Measurements from ENCODE around the gene FARP1.

DNA sequence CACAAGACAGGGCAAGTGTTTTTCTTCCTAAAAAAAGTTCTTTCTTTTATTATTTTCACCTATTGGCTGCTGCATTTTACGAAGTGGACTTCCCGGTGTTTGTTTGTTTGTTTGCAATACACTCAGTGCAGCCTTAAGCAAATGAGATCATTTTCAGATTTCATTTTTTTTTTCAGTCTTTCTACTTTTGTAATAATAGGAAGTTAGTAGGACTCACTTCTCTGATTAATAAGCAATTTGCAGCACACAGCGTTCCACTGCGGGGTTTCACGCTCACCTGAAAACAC, 305.7 kb downstream of the FARP1 start:
- TF ChIP-seq, protein P1, sequence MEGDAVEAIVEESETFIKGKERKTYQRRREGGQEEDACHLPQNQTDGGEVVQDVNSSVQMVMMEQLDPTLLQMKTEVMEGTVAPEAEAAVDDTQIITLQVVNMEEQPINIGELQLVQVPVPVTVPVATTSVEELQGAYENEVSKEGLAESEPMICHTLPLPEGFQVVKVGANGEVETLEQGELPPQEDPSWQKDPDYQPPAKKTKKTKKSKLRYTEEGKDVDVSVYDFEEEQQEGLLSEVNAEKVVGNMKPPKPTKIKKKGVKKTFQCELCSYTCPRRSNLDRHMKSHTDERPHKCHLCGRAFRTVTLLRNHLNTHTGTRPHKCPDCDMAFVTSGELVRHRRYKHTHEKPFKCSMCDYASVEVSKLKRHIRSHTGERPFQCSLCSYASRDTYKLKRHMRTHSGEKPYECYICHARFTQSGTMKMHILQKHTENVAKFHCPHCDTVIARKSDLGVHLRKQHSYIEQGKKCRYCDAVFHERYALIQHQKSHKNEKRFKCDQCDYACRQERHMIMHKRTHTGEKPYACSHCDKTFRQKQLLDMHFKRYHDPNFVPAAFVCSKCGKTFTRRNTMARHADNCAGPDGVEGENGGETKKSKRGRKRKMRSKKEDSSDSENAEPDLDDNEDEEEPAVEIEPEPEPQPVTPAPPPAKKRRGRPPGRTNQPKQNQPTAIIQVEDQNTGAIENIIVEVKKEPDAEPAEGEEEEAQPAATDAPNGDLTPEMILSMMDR (IDR thresholded peaks at IDR 0.05) = no peak
- no peak for TF ChIP-seq POLR2A (IDR thresholded peaks at IDR 0.05)

Data from body of pancreas (tissue), 4 donors.